Glomerular endothelial cell (primary cell): ENCODE results near the gene CDIPT. TPM values are rescaled to one million over a fixed set of nuclear protein-coding genes. Genes with fewer than 3 reads are reported as not detected.
A peak's percentile ranks its signal among the peaks of the same experiment; 100 is the strongest.

Experiments used
- DNase-seq: peaks from one replicate; pipeline ENCODE4 v3.0.0-alpha.2; 2011; ENCODE audit warnings: low read depth, low spot score; ENCODE audit errors: extremely low read depth
- total RNA-seq: library from RNA; depleted of rRNA; stranded (reverse); fragments of >200 nt; gene quantifications from 2 replicates; pipeline ENCODE4 v1.2.3, GENCODE V29; 2015

CDIPT gene
- total RNA-seq, 1 donor from 2014 or later = 90.4 TPM

- no peak for DNase-seq
Observed at GRCh38 chr16:29813644-29814562, 49.1 kb downstream of the CDIPT start.

- no peak for DNase-seq
Observed at GRCh38 chr16:29812754-29813643, 50.0 kb downstream of the CDIPT start.

DNA sequence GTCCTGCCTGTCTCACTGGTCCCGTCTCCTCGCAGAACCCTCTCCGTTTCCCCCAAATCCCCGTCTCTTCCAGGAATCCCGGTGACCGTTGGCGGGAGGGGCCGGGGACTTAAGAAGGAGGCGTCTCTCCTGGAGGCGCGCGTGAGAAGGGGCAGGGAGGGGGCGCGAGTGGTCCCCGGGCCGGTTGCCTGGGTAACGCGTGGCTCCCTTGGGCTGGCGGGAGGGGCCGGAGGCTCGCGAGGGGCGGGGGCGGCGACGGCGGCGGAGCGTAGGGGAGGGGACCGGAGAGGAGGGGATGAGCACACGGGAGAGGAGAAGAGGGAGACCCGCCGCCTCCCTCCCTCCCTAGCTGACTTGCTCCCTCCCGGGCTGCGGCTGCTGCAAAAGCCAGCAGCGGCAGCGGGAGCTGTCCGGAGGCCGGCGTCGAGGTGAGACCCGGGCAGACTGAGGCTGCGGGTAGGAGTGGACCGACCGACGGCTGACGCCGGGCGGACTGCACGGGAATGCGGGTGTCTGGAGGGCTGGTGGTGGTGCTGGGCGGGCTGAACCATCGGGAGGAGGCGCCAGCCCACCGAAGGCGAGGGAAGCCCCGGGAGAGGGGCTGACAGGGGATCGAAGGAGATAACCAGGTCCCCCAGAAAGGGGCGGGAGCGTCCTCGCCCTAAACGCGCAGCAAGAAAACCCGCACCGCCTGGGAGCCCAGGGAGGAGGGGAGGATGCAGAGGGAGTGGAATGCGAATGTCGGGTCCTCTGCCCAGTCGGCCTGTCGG, 50.9 kb downstream of the CDIPT start, which contains the start of gene PRRT2:
PRRT2 (plus strand) TSS at position 298 of the 770 bp plus-strand sequence. CDS start 862 bp downstream, outside the sequence.
- no peak for DNase-seq

DNA sequence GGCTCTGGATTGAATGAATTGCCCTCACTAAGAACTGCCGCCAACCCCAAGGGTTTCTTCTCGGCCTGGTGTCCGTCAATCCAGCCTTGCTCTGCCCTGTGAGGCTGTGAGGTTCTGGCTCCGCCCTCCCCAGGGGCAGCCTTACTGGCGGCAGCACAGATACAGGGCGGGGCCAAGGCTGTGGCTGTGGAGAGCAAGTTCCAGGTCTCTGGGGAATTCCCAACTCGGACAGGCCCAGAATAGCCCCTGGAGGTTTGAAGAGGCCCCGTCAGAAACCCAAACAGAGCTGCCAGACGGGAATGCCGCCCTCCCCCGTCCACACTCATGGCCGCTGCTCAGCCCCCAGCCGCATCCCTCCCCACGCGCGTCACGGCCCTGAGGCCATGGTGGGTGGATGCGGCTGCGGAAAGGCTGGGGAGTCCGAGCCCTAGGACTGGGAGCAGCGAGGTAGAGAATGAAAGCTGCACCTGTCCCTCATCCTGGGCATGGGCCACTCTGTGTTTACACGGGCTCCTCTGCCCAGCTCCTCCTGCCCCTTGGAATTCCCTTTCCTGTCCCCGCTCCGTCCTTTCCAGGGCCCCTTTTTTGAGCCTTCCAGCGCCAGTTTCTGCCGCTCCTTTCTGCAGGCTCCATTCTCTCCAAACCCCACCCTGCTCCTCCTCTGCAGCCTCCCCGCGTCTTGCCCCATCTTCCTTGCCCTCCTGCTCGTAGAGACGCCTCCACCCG, 51.7 kb downstream of the CDIPT start:
- peak; percentile 60 for DNase-seq

DNA sequence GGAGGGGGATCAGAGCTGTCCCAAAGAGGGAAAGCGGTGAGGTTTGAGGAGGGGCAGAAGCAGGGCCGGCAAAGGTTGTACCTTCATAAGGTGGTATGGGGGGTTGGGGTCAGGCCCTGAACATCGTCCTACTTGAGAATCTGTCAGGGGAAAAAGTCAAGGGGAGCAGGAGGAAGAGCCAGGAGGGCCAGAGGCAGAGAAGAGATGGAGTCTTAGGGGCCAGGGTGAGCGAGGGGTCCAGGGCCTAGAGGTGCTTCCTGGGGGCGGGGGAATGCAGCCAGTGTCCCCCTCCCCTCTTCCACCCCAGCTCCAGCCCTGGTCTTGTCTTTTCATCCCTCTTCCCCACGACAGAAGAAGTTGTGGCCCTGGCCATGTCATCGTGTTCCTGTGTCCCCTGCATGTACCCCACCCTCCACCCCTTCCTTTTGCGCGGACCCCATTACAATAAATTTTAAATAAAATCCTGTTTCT, 52.3 kb downstream of the CDIPT start:
- DNase-seq = no peak

GRCh38 chr16:29809850-29810698, 53.0 kb downstream of the CDIPT start:
- DNase-seq = no peak

- DNase-seq = no peak
Observed at GRCh38 chr16:29809031-29809747, 53.8 kb downstream of the CDIPT start.

Other genes with a start within 250 kb of the CDIPT start
- not detected in 2 replicates for gene SPN, start 200.0 kb downstream of the CDIPT start, total RNA-seq
- gene QPRT, start 184.0 kb downstream of the CDIPT start, total RNA-seq = 6.0 and 14.9 TPM in 2 replicates
- not detected in 2 replicates for gene C16orf54, start 117.2 kb downstream of the CDIPT start, total RNA-seq
- not detected in 2 replicates for gene ZG16, start 85.0 kb downstream of the CDIPT start, total RNA-seq
- gene KIF22, start 72.5 kb downstream of the CDIPT start, total RNA-seq = 15.5 and 31.6 TPM in 2 replicates
- gene MAZ, start 56.7 kb downstream of the CDIPT start, total RNA-seq = 98.2 and 145 TPM in 2 replicates
- gene PRRT2, start 51.0 kb downstream of the CDIPT start, total RNA-seq = 0.41 and 0.44 TPM in 2 replicates
- gene PAGR1, start 47.1 kb downstream of the CDIPT start, total RNA-seq = 12.8 and 33.7 TPM in 2 replicates
- gene MVP, start 42.8 kb downstream of the CDIPT start, total RNA-seq = 238 and 283 TPM in 2 replicates
- gene SEZ6L2, start 36.3 kb upstream of the CDIPT start, total RNA-seq = 6.9 and 9.8 TPM in 2 replicates
- gene ASPHD1, start 37.3 kb upstream of the CDIPT start, total RNA-seq = 1.3 and 4.4 TPM in 2 replicates
- 23.7 and 36.2 TPM in 2 replicates for gene KCTD13, start 63.0 kb upstream of the CDIPT start, total RNA-seq
- gene TMEM219, start 98.9 kb upstream of the CDIPT start, total RNA-seq = 151 and 167 TPM in 2 replicates
- 97.8 and 130 TPM in 2 replicates for gene TAOK2, start 110.6 kb upstream of the CDIPT start, total RNA-seq
- gene HIRIP3, start 132.4 kb upstream of the CDIPT start, total RNA-seq = 7.7 and 9.6 TPM in 2 replicates
- gene INO80E, start 133.0 kb upstream of the CDIPT start, total RNA-seq = 55.1 and 77.5 TPM in 2 replicates
- gene DOC2A, start 147.8 kb upstream of the CDIPT start, total RNA-seq = 0.06 and 0.10 TPM in 2 replicates
- not detected in 2 replicates for gene C16orf92, start 160.0 kb upstream of the CDIPT start, total RNA-seq
- 0.82 TPM in 1 of 2 replicates, not detected in the other for gene TLCD3B, start 168.0 kb upstream of the CDIPT start, total RNA-seq
- 1,069 and 1,121 TPM in 2 replicates for gene ALDOA, start 202.5 kb upstream of the CDIPT start, total RNA-seq
- gene PPP4C, start 212.8 kb upstream of the CDIPT start, total RNA-seq = 117 and 121 TPM in 2 replicates
- gene TBX6, start 228.7 kb upstream of the CDIPT start, total RNA-seq = 0.41 and 0.58 TPM in 2 replicates
- gene YPEL3, start 233.0 kb upstream of the CDIPT start, total RNA-seq = 26.1 and 52.7 TPM in 2 replicates